Mesenchymal stem cell (in vitro differentiated cells and primary cell): ENCODE measurements around the gene GSG1.

Source experiments
- DNase-seq: peaks from one replicate; pipeline ENCODE4 v3.0.0-alpha.2; 2013
- H2AFZ ChIP-seq: one replicate; pipeline ENCODE4 v1.6.1; 2013; ENCODE audit warnings: low read depth, mild to moderate bottlenecking, control low read depth, inconsistent platforms, low read length, moderate library complexity
- H2AK5ac ChIP-seq: 2 replicates; pipeline ENCODE4 v1.6.1; 2013; ENCODE audit warnings: low read length, moderate library complexity, mild to moderate bottlenecking, inconsistent platforms; ENCODE audit not compliant: severe bottlenecking
- H2BK120ac ChIP-seq: one replicate; pipeline ENCODE4 v1.6.1; 2013; ENCODE audit warnings: low read depth, mild to moderate bottlenecking, inconsistent platforms, low read length, moderate library complexity
- H2BK12ac ChIP-seq, 2 experiments: one replicate each; pipeline ENCODE4 v1.6.1; 2013; ENCODE audit warnings: inconsistent platforms in 2 of 2, low read length in 2 of 2, mild to moderate bottlenecking in 2 of 2, moderate library complexity in 2 of 2, control low read depth in 1 of 2
- H2BK15ac ChIP-seq: one replicate; pipeline ENCODE4 v1.6.1; 2013; ENCODE audit warnings: mild to moderate bottlenecking, low read depth, inconsistent platforms; ENCODE audit not compliant: poor library complexity, severe bottlenecking
- H2BK5ac ChIP-seq: 2 replicates; pipeline ENCODE4 v1.6.1; 2013; ENCODE audit warnings: low read depth, mild to moderate bottlenecking, low read length, control low read depth, inconsistent platforms; ENCODE audit not compliant: poor library complexity, severe bottlenecking
- H3K14ac ChIP-seq, 2 experiments: one replicate each; pipeline ENCODE4 v1.6.1; 2013; ENCODE audit warnings: inconsistent platforms in 2 of 2, low read length in 2 of 2, control low read depth in 1 of 2, mild to moderate bottlenecking in 1 of 2, moderate library complexity in 1 of 2
- H3K18ac ChIP-seq, 2 experiments: one replicate each; pipeline ENCODE4 v1.6.1; 2013; ENCODE audit warnings: inconsistent platforms in 2 of 2, low read length in 2 of 2, control low read depth in 1 of 2, low read depth in 1 of 2, mild to moderate bottlenecking in 1 of 2
- H3K23ac ChIP-seq, 2 experiments: one replicate each; pipeline ENCODE4 v1.6.1; 2013; ENCODE audit warnings: inconsistent platforms in 2 of 2, low read length in 2 of 2, mild to moderate bottlenecking in 2 of 2, moderate library complexity in 2 of 2, control low read depth in 1 of 2
- H3K27ac ChIP-seq: 2 replicates; pipeline ENCODE4 v1.5.1; 2013; ENCODE audit warnings: mild to moderate bottlenecking, moderate library complexity, low read length, control low read depth, inconsistent platforms; ENCODE audit not compliant: poor library complexity, severe bottlenecking
- H3K27me3 ChIP-seq, 2 experiments: 2 replicates each; pipeline versions ENCODE4 v1.6.1 to v1.7.0; 2013; ENCODE audit warnings: low read length in 2 of 2, mild to moderate bottlenecking in 2 of 2, moderate library complexity in 2 of 2, control low read depth in 1 of 2, inconsistent platforms in 1 of 2; ENCODE audit not compliant: control insufficient read depth in 1 of 2, insufficient read depth in 1 of 2
- H3K36me3 ChIP-seq, 2 experiments: 2 replicates each; pipeline versions ENCODE4 v1.6.1 to v1.7.0; 2013; ENCODE audit warnings: low read length in 2 of 2, control low read depth in 1 of 2, inconsistent platforms in 1 of 2, low read depth in 1 of 2, mild to moderate bottlenecking in 1 of 2; ENCODE audit not compliant: insufficient read depth in 2 of 2, control insufficient read depth in 1 of 2
- H3K4ac ChIP-seq, 2 experiments: one replicate each; pipeline ENCODE4 v1.6.1; 2013; ENCODE audit warnings: inconsistent platforms in 2 of 2, low read length in 2 of 2, mild to moderate bottlenecking in 2 of 2, moderate library complexity in 2 of 2, control low read depth in 1 of 2, low read depth in 1 of 2
- H3K4me1 ChIP-seq: 2 replicates; pipeline ENCODE4 v1.6.1; 2013; ENCODE audit warnings: low read depth, low read length, control low read depth; ENCODE audit not compliant: control insufficient read depth, insufficient read depth
- H3K4me2 ChIP-seq: 2 replicates; pipeline ENCODE4 v1.6.1; 2013; ENCODE audit warnings: low read length, mild to moderate bottlenecking, inconsistent platforms; ENCODE audit not compliant: poor library complexity, severe bottlenecking
- H3K4me3 ChIP-seq, 2 experiments: 2 replicates each; pipeline versions ENCODE4 v1.5.1 to v1.7.0; 2013; ENCODE audit warnings: low read length in 2 of 2, mild to moderate bottlenecking in 2 of 2, control low read depth in 1 of 2, low read depth in 1 of 2; ENCODE audit not compliant: insufficient read depth in 1 of 2
- H3K79me1 ChIP-seq: replicated peaks from 2 replicates; pipeline ENCODE4 v1.6.1; 2013; ENCODE audit warnings: mild to moderate bottlenecking, control low read depth, low read length, inconsistent platforms; ENCODE audit not compliant: poor library complexity, severe bottlenecking
- H3K9ac ChIP-seq: 2 replicates; pipeline ENCODE4 v1.7.0; 2013; ENCODE audit warnings: mild to moderate bottlenecking, low read length, moderate library complexity
- H3K9me3 ChIP-seq: 2 replicates; pipeline ENCODE4 v1.7.0; 2013; ENCODE audit warnings: mild to moderate bottlenecking, low read length; ENCODE audit not compliant: control insufficient read depth
- H4K8ac ChIP-seq: one replicate; pipeline ENCODE4 v1.6.1; 2013; ENCODE audit warnings: inconsistent platforms, mild to moderate bottlenecking, low read length, moderate library complexity
- H4K91ac ChIP-seq: one replicate; pipeline ENCODE4 v1.6.1; 2013; ENCODE audit warnings: mild to moderate bottlenecking, low read length, inconsistent platforms
- WGBS: methylation state at CpG from one replicate; pipeline ENCODE4 v1.1.7; 2013; ENCODE audit warnings: mixed read lengths; 5-methylcytosine and 5-hydroxymethylcytosine counted together

Gene GSG1

GRCh38 chr12:13066014-13066413 lies 37.5 kb downstream of the GSG1 start:
- WGBS: 85% methylated on average over 2 of the region's 2 CpGs

GRCh38 chr12:13062669-13063068 lies 40.8 kb downstream of the GSG1 start:
- Histone ChIP-seq H3K18ac (no peak overlapping the region), H2BK5ac (no peak overlapping the region), H3K4me1 (peaks cover under 1% of the 10 kb centered on the region), H3K4me3 (no peak overlapping the region), H3K9me3 (no peaks in the 10 kb centered on the region), H3K9ac (no peak overlapping the region), H3K36me3 (peaks cover 3 to 69% of the 10 kb centered on the region in 2 experiments), H4K91ac (no peak overlapping the region), H2BK12ac (no peak overlapping the region), H3K23ac (no peak overlapping the region), H3K4me2 (no peak overlapping the region), H4K8ac (no peak overlapping the region), H2AK5ac (no peak overlapping the region), H3K79me1 (no peaks in the 10 kb centered on the region), H3K27ac (no peak overlapping the region), H2BK120ac (no peak overlapping the region), H3K27me3 (no peaks in the 10 kb centered on the region), H2AFZ (no peak overlapping the region), H3K4ac (no peak overlapping the region), H3K14ac (no peak overlapping the region), H2BK15ac (no peak overlapping the region)
- DNase-seq: no peak
- 97% methylated on average over 5 of the region's 5 CpGs for WGBS

More at GRCh38 chr12:13066014-13066413, 37.5 kb downstream of the GSG1 start:
- H4K8ac ChIP-seq: no peak overlapping the region
- H3K4me3 ChIP-seq: no peak overlapping the region
- H3K9me3 ChIP-seq: no peaks in the 10 kb centered on the region
- no peaks in the 10 kb centered on the region for H3K79me1 ChIP-seq
- H3K27me3 ChIP-seq: no peaks in the 10 kb centered on the region
- no peak overlapping the region for H3K23ac ChIP-seq
- no peak overlapping the region for H4K91ac ChIP-seq
- no peak overlapping the region for H2BK120ac ChIP-seq
- no peak for DNase-seq
- no peak overlapping the region for H3K18ac ChIP-seq
- H2BK15ac ChIP-seq: no peak overlapping the region
- no peak overlapping the region for H3K27ac ChIP-seq
- no peaks in the 10 kb centered on the region for H3K4me1 ChIP-seq
- H2AK5ac ChIP-seq: no peak overlapping the region
- H2AFZ ChIP-seq: no peak overlapping the region
- peaks cover 0 to 68% of the 10 kb centered on the region in 2 experiments for H3K36me3 ChIP-seq
- no peak overlapping the region for H3K14ac ChIP-seq
- H3K9ac ChIP-seq: no peak overlapping the region
- H3K4ac ChIP-seq: no peak overlapping the region
- no peak overlapping the region for H3K4me2 ChIP-seq
- no peak overlapping the region for H2BK12ac ChIP-seq
- no peak overlapping the region for H2BK5ac ChIP-seq

GRCh38 chr12:13061377-13061776 lies 42.1 kb downstream of the GSG1 start:
- Histone ChIP-seq H3K9ac (no peak overlapping the region), H3K14ac (no peak overlapping the region), H3K36me3 (peaks cover 3 to 61% of the 10 kb centered on the region in 2 experiments), H2BK12ac (no peak overlapping the region), H4K8ac (no peak overlapping the region), H3K27ac (no peak overlapping the region), H2BK5ac (no peak overlapping the region), H3K18ac (no peak overlapping the region), H2BK15ac (no peak overlapping the region), H3K4me3 (no peak overlapping the region), H4K91ac (no peak overlapping the region), H3K79me1 (no peaks in the 10 kb centered on the region), H3K23ac (no peak overlapping the region), H3K9me3 (no peaks in the 10 kb centered on the region), H3K4ac (no peak overlapping the region), H3K4me1 (peaks cover 2% of the 10 kb centered on the region), H3K27me3 (no peaks in the 10 kb centered on the region), H2AK5ac (no peak overlapping the region), H2BK120ac (no peak overlapping the region), H2AFZ (no peak overlapping the region), H3K4me2 (no peak overlapping the region)
- WGBS: 95% methylated on average over 3 of the region's 5 CpGs
- no peak for DNase-seq

GRCh38 chr12:13060581-13060980 lies 42.9 kb downstream of the GSG1 start:
- no peaks in the 10 kb centered on the region for H3K9me3 ChIP-seq
- H2BK12ac ChIP-seq: no peak overlapping the region
- no peak overlapping the region for H3K4me3 ChIP-seq
- no peak overlapping the region for H2AFZ ChIP-seq
- H3K36me3 ChIP-seq: peaks cover 5 to 64% of the 10 kb centered on the region in 2 experiments
- H3K14ac ChIP-seq: no peak overlapping the region
- H3K79me1 ChIP-seq: no peaks in the 10 kb centered on the region
- H2BK5ac ChIP-seq: no peak overlapping the region
- 86% methylated on average over 2 of the region's 2 CpGs for WGBS
- no peak for DNase-seq
- no peak overlapping the region for H3K23ac ChIP-seq
- H3K18ac ChIP-seq: no peak overlapping the region
- no peak overlapping the region for H2BK15ac ChIP-seq
- H3K27ac ChIP-seq: no peak overlapping the region
- H3K9ac ChIP-seq: no peak overlapping the region
- no peak overlapping the region for H3K4me2 ChIP-seq
- no peaks in the 10 kb centered on the region for H3K27me3 ChIP-seq
- no peak overlapping the region for H3K4ac ChIP-seq
- no peak overlapping the region for H2BK120ac ChIP-seq
- peaks cover 2% of the 10 kb centered on the region for H3K4me1 ChIP-seq
- no peak overlapping the region for H4K8ac ChIP-seq
- no peak overlapping the region for H4K91ac ChIP-seq
- H2AK5ac ChIP-seq: no peak overlapping the region
